ENCODE measurements around the gene ABCG2. TPM values are rescaled to one million over a fixed set of nuclear protein-coding genes. Genes with fewer than 3 reads are reported as not detected.

ABCG2 gene
- total and polyA plus RNA-seq, 9 donors = 3.4 to 6.5 (median 4.4) TPM

DNA sequence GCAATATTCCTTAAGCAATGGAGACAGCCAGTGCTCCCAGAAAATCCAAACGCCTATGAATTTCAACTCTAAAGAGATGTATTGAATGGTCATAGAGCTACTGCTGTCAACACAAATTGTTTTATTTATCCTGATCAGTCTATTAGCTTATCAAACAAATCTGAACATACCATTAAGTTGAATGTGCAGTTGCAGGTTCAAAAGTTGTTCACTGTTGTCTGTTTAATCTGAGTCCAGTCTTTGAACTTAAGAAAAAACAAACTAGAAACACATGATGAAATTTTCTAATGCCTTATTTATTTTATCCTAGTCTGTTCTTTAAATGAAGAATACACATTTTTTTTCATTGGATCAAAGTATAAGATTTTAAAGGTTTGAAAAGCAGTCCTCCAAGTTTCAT is 77.8 kb downstream of the ABCG2 start:
- WGBS (ENCODE audit: insufficient coverage) = no CpG with 5 or more reads among the region's 1 CpG
- no peak for DNase-seq
- Histone ChIP-seq H3K9me3 (replicated peaks; ENCODE audit: control insufficient read depth, low read depth, low read length) (no peaks in the 10 kb centered on the region), H3K36me3 (ENCODE audit: control insufficient read depth, insufficient read depth, low read length) (peaks cover 7% of the 10 kb centered on the region), H3K4me3 (ENCODE audit: low read length) (no peak overlapping the region), H3K4me1 (ENCODE audit: control insufficient read depth, insufficient read depth, low read length) (no peaks in the 10 kb centered on the region), H3K27ac (ENCODE audit: low read length) (no peak overlapping the region), H3K27me3 (ENCODE audit: control insufficient read depth, insufficient read depth, low read length) (no peaks in the 10 kb centered on the region)

DNA sequence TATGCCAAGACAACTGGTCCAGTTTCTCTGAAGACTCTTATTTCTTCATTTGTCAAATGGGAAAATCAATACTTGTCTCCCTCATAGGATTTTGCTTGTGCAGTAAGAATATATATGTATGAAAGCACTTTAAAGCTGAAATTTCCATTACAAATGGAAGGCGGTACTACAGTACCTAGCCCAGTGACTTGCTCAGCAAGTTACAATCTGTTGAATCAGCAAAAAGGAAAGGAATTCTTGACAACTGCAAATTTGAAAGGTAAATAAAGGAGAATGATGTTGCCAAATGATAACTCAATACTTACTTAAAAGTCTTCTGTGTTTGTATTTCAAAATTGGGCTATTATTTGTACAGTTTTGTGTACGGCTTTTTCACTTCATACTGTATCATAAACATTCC is 79.9 kb downstream of the ABCG2 start:
- no peak for DNase-seq
- Histone ChIP-seq H3K9me3 (replicated peaks; ENCODE audit: control insufficient read depth, low read depth, low read length) (no peaks in the 10 kb centered on the region), H3K4me3 (ENCODE audit: low read length) (no peak overlapping the region), H3K36me3 (ENCODE audit: control insufficient read depth, insufficient read depth, low read length) (peaks cover 22% of the 10 kb centered on the region), H3K4me1 (ENCODE audit: control insufficient read depth, insufficient read depth, low read length) (no peaks in the 10 kb centered on the region), H3K27me3 (ENCODE audit: control insufficient read depth, insufficient read depth, low read length) (no peaks in the 10 kb centered on the region), H3K27ac (ENCODE audit: low read length) (no peak overlapping the region)
- no CpG with 5 or more reads among the region's 2 CpGs for WGBS (ENCODE audit: insufficient coverage)

DNA sequence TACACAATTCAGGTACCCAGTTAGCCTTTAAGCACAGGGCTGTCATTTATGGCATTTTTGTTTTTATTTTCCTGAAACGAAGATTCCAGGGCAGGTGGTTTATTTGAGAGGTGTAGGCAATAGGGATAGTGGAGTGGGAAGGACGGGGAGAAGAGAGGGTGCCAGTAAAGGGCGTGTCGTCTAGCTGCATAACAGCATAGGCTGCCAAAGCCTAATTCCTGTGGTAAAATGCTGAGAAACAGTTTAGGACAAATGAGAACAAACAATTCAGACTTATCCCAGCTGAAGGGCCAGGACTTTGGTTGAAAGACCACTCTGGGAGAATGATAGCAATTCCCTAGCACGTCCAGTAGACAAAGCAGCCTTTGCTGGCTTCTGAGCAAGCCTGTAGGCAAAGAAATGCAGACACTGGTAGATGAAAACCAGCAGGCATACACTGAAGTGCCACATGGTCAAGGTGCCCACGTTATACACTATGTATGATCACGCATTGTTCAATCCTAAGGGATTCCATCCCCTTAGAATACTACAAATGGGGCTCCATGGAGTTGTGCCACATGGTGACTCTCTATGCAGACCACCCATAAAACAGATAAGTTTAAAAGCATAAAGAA is 80.4 kb downstream of the ABCG2 start:
- H3K27me3 ChIP-seq (ENCODE audit: control insufficient read depth, insufficient read depth, low read length) = no peaks in the 10 kb centered on the region
- DNase-seq = no peak
- no peak overlapping the region for H3K4me3 ChIP-seq (ENCODE audit: low read length)
- peaks cover 23% of the 10 kb centered on the region for H3K36me3 ChIP-seq (ENCODE audit: control insufficient read depth, insufficient read depth, low read length)
- H3K4me1 ChIP-seq (ENCODE audit: control insufficient read depth, insufficient read depth, low read length) = no peaks in the 10 kb centered on the region
- 90% methylated on average over 7 of the region's 7 CpGs for WGBS (ENCODE audit: insufficient coverage)
- no peaks in the 10 kb centered on the region for H3K9me3 ChIP-seq (replicated peaks; ENCODE audit: control insufficient read depth, low read depth, low read length)
- no peak overlapping the region for H3K27ac ChIP-seq (ENCODE audit: low read length)

DNA sequence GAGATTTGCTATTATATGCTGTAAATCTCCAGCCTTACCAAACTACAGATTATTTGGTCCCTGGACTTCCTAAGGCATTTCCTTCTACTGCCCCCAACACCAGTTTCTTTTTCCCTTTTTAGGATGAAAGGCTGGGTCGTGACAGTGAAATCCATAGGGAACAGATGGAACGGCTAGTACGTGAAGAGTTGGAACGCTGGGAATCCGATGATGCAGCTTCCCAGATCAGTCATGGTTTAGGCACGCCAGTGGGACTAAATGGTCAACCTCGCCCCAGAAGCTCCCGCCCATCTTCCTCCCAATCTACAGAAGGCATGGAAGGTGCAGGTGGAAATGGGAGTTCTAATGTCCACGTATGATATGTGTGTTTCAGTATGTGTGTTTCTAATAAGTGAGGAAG is 83.1 kb downstream of the ABCG2 start:
- Histone ChIP-seq H3K4me3 (ENCODE audit: low read length) (no peak overlapping the region), H3K27me3 (ENCODE audit: control insufficient read depth, insufficient read depth, low read length) (no peaks in the 10 kb centered on the region), H3K27ac (ENCODE audit: low read length) (no peak overlapping the region), H3K36me3 (ENCODE audit: control insufficient read depth, insufficient read depth, low read length) (peaks cover 47% of the 10 kb centered on the region), H3K9me3 (replicated peaks; ENCODE audit: control insufficient read depth, low read depth, low read length) (peaks cover 7% of the 10 kb centered on the region), H3K4me1 (ENCODE audit: control insufficient read depth, insufficient read depth, low read length) (no peaks in the 10 kb centered on the region)
- 65% methylated on average over 2 of the region's 9 CpGs for WGBS (ENCODE audit: insufficient coverage)
- no peak for DNase-seq

DNA sequence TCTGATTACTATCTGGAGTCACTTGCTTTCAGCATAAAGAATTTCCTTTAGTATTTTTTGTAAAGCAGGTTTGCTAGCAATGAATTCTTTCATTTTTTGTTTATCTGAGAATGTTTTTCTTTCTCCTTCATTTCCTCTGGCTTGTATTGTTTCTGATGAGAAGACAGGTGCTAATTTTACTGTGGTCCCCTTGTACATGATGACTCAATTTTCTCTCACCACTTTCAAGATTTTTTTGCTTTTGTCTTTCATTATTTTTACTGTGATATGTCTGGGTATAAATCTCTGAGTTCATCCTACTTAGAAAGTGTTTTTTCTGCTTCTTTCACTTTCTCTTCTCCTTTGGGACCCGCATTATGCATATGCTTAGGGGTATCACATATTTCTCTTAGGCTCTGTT is 88.4 kb downstream of the ABCG2 start:
- peaks cover 10% of the 10 kb centered on the region for H3K9me3 ChIP-seq (replicated peaks; ENCODE audit: control insufficient read depth, low read depth, low read length)
- no peaks in the 10 kb centered on the region for H3K4me1 ChIP-seq (ENCODE audit: control insufficient read depth, insufficient read depth, low read length)
- peaks cover 56% of the 10 kb centered on the region for H3K36me3 ChIP-seq (ENCODE audit: control insufficient read depth, insufficient read depth, low read length)
- DNase-seq = no peak
- H3K27ac ChIP-seq (ENCODE audit: low read length) = no peak overlapping the region
- no CpG with 5 or more reads among the region's 1 CpG for WGBS (ENCODE audit: insufficient coverage)
- H3K4me3 ChIP-seq (ENCODE audit: low read length) = no peak overlapping the region
- H3K27me3 ChIP-seq (ENCODE audit: control insufficient read depth, insufficient read depth, low read length) = no peaks in the 10 kb centered on the region

DNA sequence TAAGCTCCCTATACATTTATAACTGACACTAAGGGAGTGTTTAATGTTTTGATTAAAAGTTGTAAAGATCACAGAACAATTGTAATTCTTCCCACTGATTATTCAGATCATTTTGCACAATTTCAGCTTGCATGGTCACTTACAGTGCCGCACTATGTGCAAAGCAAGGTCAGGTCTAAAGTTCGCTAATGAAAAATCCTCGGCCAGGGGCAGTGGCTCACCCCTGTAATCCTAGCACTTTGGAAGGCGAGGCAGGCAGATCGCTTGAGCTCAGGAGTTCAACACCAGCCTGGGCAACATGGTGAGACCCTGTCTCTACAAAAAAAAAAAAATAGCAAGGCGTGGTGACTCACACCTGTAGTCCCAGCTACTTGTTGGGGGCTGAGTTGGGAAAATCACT is 94.0 kb downstream of the ABCG2 start:
- Histone ChIP-seq H3K4me3 (ENCODE audit: low read length) (no peak overlapping the region), H3K4me1 (ENCODE audit: control insufficient read depth, insufficient read depth, low read length) (no peaks in the 10 kb centered on the region), H3K36me3 (ENCODE audit: control insufficient read depth, insufficient read depth, low read length) (peaks cover 37% of the 10 kb centered on the region), H3K27me3 (ENCODE audit: control insufficient read depth, insufficient read depth, low read length) (no peaks in the 10 kb centered on the region), H3K9me3 (replicated peaks; ENCODE audit: control insufficient read depth, low read depth, low read length) (peaks cover 3% of the 10 kb centered on the region), H3K27ac (ENCODE audit: low read length) (no peak overlapping the region)
- no peak for DNase-seq
- 87% methylated on average over 5 of the region's 6 CpGs for WGBS (ENCODE audit: insufficient coverage)

DNA sequence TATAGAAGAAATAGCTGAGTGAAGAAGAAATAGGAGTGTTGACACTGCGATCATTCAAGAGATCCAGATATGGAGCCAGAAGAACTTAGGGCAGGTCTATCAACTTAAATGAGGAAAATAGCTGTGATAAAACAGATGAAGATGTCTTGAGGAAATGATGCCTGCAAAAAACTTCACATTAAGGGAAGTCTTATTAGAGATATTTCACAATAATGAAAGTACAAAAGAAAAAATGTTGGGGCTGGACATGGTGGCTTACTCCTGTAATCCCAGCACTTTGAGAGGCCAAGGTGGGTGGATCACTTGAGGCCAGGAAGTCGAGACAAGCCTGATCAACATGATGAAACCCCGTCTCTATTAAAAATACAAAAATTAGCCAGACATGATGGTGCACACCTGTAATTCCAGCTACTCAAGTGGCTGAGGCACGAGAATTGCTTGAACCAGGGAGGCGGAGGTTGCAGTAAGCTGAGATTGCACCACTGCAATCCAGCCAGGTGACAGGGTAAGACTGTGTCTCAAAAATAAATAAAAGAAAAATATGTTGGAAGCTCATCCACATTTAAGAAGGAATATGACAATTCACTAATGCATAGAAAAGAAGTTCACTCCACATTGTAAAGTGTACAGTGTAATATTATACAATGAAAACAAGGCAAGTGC is 94.7 kb downstream of the ABCG2 start:
- Histone ChIP-seq H3K4me1 (ENCODE audit: control insufficient read depth, insufficient read depth, low read length) (no peaks in the 10 kb centered on the region), H3K27ac (ENCODE audit: low read length) (no peak overlapping the region), H3K27me3 (ENCODE audit: control insufficient read depth, insufficient read depth, low read length) (no peaks in the 10 kb centered on the region), H3K36me3 (ENCODE audit: control insufficient read depth, insufficient read depth, low read length) (peaks cover 37% of the 10 kb centered on the region), H3K4me3 (ENCODE audit: low read length) (no peak overlapping the region), H3K9me3 (replicated peaks; ENCODE audit: control insufficient read depth, low read depth, low read length) (peaks cover 3% of the 10 kb centered on the region)
- DNase-seq = no peak
- 90% methylated on average over 2 of the region's 5 CpGs for WGBS (ENCODE audit: insufficient coverage)

DNA sequence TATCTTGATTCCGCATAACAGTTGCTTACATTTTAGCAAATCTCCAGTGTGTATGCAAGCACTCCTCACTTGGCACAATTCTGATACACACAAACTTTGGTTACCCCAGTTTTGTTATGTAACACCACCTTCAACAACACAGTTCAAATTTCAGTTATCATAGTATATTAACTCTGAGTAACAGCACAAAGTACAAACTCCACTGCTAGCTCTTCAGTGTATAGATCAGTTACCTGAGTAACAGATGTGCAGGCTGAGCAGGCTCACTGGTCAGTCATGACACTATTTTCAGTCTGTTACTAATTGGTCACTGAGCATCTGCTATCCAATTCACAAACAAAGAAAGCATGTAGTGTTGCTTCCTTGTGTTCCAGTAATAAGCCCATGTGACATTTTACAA is 95.6 kb downstream of the ABCG2 start:
- H3K9me3 ChIP-seq (replicated peaks; ENCODE audit: control insufficient read depth, low read depth, low read length) = no peaks in the 10 kb centered on the region
- H3K27ac ChIP-seq (ENCODE audit: low read length) = no peak overlapping the region
- no peak for DNase-seq
- 100% methylated on average over 1 of the region's 1 CpG for WGBS (ENCODE audit: insufficient coverage)
- no peak overlapping the region for H3K4me3 ChIP-seq (ENCODE audit: low read length)
- H3K4me1 ChIP-seq (ENCODE audit: control insufficient read depth, insufficient read depth, low read length) = no peaks in the 10 kb centered on the region
- H3K36me3 ChIP-seq (ENCODE audit: control insufficient read depth, insufficient read depth, low read length) = peaks cover 35% of the 10 kb centered on the region
- no peaks in the 10 kb centered on the region for H3K27me3 ChIP-seq (ENCODE audit: control insufficient read depth, insufficient read depth, low read length)

DNA sequence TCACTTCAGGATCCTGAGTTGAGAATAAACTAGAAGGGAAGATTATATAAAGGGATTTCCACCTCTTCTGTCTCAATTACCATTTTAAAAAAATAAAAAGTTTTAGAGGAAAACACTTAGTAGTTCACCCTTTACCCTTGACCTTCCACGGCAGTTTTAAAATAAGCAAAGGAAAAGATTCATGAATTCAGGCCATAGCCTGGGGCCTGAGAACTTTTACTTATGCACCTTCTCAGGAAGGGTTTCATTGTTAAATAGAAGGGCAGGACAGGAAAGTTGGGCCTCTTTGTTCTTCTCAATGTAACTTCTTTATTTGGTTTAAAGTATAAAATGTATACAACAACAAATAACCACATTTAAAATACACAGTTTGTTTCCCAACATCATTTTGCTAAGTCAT is 96.1 kb downstream of the ABCG2 start:
- Histone ChIP-seq H3K27ac (ENCODE audit: low read length) (no peak overlapping the region), H3K4me1 (ENCODE audit: control insufficient read depth, insufficient read depth, low read length) (no peaks in the 10 kb centered on the region), H3K4me3 (ENCODE audit: low read length) (no peak overlapping the region), H3K9me3 (replicated peaks; ENCODE audit: control insufficient read depth, low read depth, low read length) (no peaks in the 10 kb centered on the region), H3K27me3 (ENCODE audit: control insufficient read depth, insufficient read depth, low read length) (no peaks in the 10 kb centered on the region), H3K36me3 (ENCODE audit: control insufficient read depth, insufficient read depth, low read length) (peaks cover 29% of the 10 kb centered on the region)
- no CpG with 5 or more reads among the region's 1 CpG for WGBS (ENCODE audit: insufficient coverage)
- DNase-seq = no peak

DNA sequence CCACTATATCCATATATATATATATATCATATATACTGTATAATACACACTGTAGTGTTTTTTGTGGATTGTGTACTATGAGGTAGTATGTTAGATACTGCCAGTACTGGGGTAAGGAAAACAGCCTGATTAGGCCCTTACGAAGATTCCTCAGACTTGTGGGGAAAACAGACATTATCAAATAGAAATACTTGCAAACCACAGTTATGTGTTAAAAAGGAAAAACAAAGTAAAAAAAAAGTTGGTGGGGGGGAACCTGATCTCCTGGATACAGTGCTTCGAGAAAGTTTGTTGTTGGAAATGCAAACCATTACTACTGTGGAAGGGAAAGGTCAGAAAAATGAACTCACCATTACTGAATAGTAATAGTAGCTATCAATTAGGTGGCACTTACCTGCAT is 98.0 kb downstream of the ABCG2 start:
- Histone ChIP-seq H3K36me3 (ENCODE audit: control insufficient read depth, insufficient read depth, low read length) (peaks cover 28% of the 10 kb centered on the region), H3K27me3 (ENCODE audit: control insufficient read depth, insufficient read depth, low read length) (no peaks in the 10 kb centered on the region), H3K27ac (ENCODE audit: low read length) (no peak overlapping the region), H3K9me3 (replicated peaks; ENCODE audit: control insufficient read depth, low read depth, low read length) (no peaks in the 10 kb centered on the region), H3K4me3 (ENCODE audit: low read length) (no peak overlapping the region), H3K4me1 (ENCODE audit: control insufficient read depth, insufficient read depth, low read length) (no peaks in the 10 kb centered on the region)
- no peak for DNase-seq
- WGBS (ENCODE audit: insufficient coverage) = no CpG with 5 or more reads among the region's 2 CpGs
